ENCODE results near the gene PNPLA5.

The PNPLA5 gene

DNA sequence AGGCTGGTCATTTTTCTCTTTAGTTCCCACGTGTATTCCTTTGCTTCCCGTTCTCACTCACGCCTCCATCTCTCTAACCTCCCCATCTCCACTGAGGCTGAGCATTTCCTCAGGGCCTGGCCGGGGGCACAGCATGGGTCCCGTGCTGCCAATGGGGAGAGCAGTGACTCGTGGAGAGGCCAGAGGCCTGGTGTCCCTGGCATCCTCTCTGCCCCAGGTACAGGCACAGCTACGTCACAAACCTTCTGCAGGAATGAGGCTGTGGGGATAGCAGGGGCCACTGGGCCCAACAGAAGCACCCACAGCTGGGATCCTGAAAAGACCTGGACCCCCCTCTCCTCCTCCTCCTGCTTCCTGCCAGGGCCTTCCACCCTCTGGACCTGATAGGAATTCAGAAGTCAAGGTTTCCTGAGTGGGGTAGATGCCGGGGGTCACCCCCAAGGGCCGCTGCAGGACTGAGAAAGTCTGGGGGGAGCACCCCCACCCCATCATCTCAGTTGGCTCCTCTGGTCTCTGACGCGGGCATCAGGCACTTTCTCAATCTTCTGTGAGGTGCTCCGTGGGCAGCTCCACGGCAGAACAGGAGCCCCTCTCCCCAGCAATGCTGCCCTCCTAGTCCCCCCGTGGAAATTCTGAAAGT is 11.8 kb downstream of the PNPLA5 start:
- H3K27me3 ChIP-seq (ENCODE audit: insufficient read depth, low read length, poor library complexity, severe bottlenecking), result no peaks in the 10 kb centered on the region
- TF ChIP-seq, protein P1, sequence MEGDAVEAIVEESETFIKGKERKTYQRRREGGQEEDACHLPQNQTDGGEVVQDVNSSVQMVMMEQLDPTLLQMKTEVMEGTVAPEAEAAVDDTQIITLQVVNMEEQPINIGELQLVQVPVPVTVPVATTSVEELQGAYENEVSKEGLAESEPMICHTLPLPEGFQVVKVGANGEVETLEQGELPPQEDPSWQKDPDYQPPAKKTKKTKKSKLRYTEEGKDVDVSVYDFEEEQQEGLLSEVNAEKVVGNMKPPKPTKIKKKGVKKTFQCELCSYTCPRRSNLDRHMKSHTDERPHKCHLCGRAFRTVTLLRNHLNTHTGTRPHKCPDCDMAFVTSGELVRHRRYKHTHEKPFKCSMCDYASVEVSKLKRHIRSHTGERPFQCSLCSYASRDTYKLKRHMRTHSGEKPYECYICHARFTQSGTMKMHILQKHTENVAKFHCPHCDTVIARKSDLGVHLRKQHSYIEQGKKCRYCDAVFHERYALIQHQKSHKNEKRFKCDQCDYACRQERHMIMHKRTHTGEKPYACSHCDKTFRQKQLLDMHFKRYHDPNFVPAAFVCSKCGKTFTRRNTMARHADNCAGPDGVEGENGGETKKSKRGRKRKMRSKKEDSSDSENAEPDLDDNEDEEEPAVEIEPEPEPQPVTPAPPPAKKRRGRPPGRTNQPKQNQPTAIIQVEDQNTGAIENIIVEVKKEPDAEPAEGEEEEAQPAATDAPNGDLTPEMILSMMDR (conservative IDR thresholded peaks at IDR 0.05; ENCODE audit: low read length), result no peak
- no peak for TF ChIP-seq EZH2phosphoT487 (IDR thresholded peaks at IDR 0.05; ENCODE audit: borderline replicate concordance)
- no peak overlapping the region for H3K4me2 ChIP-seq (ENCODE audit: low read depth, low read length, poor library complexity, severe bottlenecking)
- no peaks in the 10 kb centered on the region for H3K36me3 ChIP-seq (ENCODE audit: insufficient read depth, low read length)
- no peak overlapping the region for H3K9ac ChIP-seq (ENCODE audit: low read depth, low read length, poor library complexity, severe bottlenecking)
- no peaks in the 10 kb centered on the region for H3K9me3 ChIP-seq (ENCODE audit: insufficient read depth, low read depth, low read length)
- H3K4me3 ChIP-seq (ENCODE audit: low read length, poor library complexity, severe bottlenecking), result no peak overlapping the region
- no peaks in the 10 kb centered on the region for H3F3A ChIP-seq (ENCODE audit: low read depth)
- H3K9me2 ChIP-seq (replicated peaks; ENCODE audit: low read depth, low read length), result no peaks in the 10 kb centered on the region
- no peaks in the 10 kb centered on the region for H3K4me1 ChIP-seq (ENCODE audit: insufficient read depth, low read length, poor library complexity, severe bottlenecking)
- H2AFZ ChIP-seq (ENCODE audit: low read length), result no peak overlapping the region
- H3K79me2 ChIP-seq (ENCODE audit: insufficient read depth, low read length), result no peaks in the 10 kb centered on the region
- no peaks in the 10 kb centered on the region for H4K20me1 ChIP-seq (ENCODE audit: insufficient read depth, low read length, poor library complexity, severe bottlenecking)

DNA sequence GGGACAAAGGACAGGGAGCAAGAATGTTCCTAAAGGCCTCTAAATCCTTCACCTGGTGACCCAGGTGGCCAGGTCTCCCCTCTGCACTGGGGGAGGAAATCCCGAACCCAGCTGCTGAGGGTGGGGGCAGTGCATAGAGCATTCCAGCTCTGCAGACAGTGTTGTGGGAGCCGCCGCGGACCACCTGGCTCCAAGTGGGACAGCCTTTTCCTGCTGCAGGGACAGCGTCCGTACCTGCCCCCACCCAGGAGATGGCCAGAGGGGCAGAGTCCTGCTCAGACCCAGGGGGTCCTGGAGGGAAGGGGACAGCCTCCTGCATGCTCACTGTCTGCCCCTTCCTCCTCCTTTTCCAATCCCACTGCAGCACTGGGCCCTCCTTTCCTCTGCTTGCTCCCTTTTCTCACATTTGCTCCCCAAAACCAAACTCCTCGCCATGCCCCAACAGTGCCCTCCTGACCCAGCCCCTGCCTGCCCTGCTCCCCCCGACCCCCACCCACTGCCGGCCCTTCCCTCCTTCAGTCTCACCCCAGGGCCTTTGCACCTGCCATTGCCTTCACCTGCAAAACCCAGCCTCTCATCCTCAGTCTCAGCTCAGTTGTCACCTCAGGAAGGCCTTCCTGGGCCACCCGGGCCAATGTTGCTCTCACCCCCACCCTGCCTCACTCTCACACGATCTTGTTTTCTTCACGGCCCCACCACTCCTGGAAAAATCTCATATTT is 12.8 kb downstream of the PNPLA5 start:
- H3K4me2 ChIP-seq (ENCODE audit: low read depth, low read length, poor library complexity, severe bottlenecking), result no peak overlapping the region
- TF ChIP-seq, protein P1 (conservative IDR thresholded peaks at IDR 0.05; ENCODE audit: low read length), result no peak
- no peak for TF ChIP-seq EZH2phosphoT487 (IDR thresholded peaks at IDR 0.05; ENCODE audit: borderline replicate concordance)
- H2AFZ ChIP-seq (ENCODE audit: low read length), result no peak overlapping the region
- no peaks in the 10 kb centered on the region for H3K36me3 ChIP-seq (ENCODE audit: insufficient read depth, low read length)
- H3K4me3 ChIP-seq (ENCODE audit: low read length, poor library complexity, severe bottlenecking), result no peak overlapping the region
- no peaks in the 10 kb centered on the region for H3K4me1 ChIP-seq (ENCODE audit: insufficient read depth, low read length, poor library complexity, severe bottlenecking)
- no peaks in the 10 kb centered on the region for H3F3A ChIP-seq (ENCODE audit: low read depth)
- no peaks in the 10 kb centered on the region for H3K27me3 ChIP-seq (ENCODE audit: insufficient read depth, low read length, poor library complexity, severe bottlenecking)
- H3K9me3 ChIP-seq (ENCODE audit: insufficient read depth, low read depth, low read length), result no peaks in the 10 kb centered on the region
- H3K9me2 ChIP-seq (replicated peaks; ENCODE audit: low read depth, low read length), result no peaks in the 10 kb centered on the region
- no peaks in the 10 kb centered on the region for H4K20me1 ChIP-seq (ENCODE audit: insufficient read depth, low read length, poor library complexity, severe bottlenecking)
- no peaks in the 10 kb centered on the region for H3K79me2 ChIP-seq (ENCODE audit: insufficient read depth, low read length)
- H3K9ac ChIP-seq (ENCODE audit: low read depth, low read length, poor library complexity, severe bottlenecking), result no peak overlapping the region

DNA sequence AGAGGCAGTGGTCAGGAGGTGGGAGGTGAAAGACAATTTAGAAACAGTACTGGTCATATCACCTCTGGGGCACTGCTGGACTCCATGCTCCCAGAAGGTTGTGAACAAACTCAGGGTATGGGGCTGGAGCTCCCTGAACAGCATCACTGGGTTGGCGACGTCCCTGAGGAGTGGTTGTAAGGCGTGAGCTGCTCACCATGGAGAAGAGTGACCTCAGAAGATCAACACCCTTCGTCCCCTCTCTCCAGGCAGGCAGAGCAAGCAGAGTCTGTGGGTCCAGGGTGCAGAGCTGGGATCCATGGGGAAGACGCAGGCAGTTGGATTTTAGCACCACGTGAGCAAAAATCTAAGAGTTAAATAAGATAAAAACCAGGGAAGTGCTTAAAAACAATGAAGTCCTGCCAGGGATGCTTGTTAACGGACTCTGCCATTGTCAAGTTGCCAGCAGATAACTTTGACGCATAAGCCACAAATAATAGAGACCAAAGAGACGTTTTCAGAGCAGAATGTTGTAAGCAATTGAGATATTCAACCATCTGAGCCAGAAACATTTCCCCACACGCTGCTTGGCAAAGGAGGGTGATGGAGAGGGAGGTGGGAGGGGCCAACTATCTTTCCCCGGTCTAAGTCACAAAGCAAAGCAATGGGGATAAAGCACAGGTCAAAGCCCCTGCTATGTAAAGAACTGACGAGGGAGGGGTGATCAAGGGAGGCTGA is 13.6 kb downstream of the PNPLA5 start:
- Histone ChIP-seq H3K4me3 (ENCODE audit: low read length, poor library complexity, severe bottlenecking) (no peak overlapping the region), H3K9me2 (replicated peaks; ENCODE audit: low read depth, low read length) (no peaks in the 10 kb centered on the region), H3K4me2 (ENCODE audit: low read depth, low read length, poor library complexity, severe bottlenecking) (no peak overlapping the region), H3K9me3 (ENCODE audit: insufficient read depth, low read depth, low read length) (no peaks in the 10 kb centered on the region), H3K27me3 (ENCODE audit: insufficient read depth, low read length, poor library complexity, severe bottlenecking) (no peaks in the 10 kb centered on the region), H4K20me1 (ENCODE audit: insufficient read depth, low read length, poor library complexity, severe bottlenecking) (no peaks in the 10 kb centered on the region), H3F3A (ENCODE audit: low read depth) (no peaks in the 10 kb centered on the region), H3K79me2 (ENCODE audit: insufficient read depth, low read length) (no peaks in the 10 kb centered on the region), H3K4me1 (ENCODE audit: insufficient read depth, low read length, poor library complexity, severe bottlenecking) (no peaks in the 10 kb centered on the region), H3K36me3 (ENCODE audit: insufficient read depth, low read length) (no peaks in the 10 kb centered on the region), H2AFZ (ENCODE audit: low read length) (no peak overlapping the region), H3K9ac (ENCODE audit: low read depth, low read length, poor library complexity, severe bottlenecking) (no peak overlapping the region)
- no peak for TF ChIP-seq EZH2phosphoT487 (IDR thresholded peaks at IDR 0.05; ENCODE audit: borderline replicate concordance)
- TF ChIP-seq, protein P1 (conservative IDR thresholded peaks at IDR 0.05; ENCODE audit: low read length), result no peak

Data from Loucy (cell line).